Spinal cord (tissue), 10 donors: Measurements from ENCODE around the gene ARHGEF6. TPM values are rescaled to one million over a fixed set of nuclear protein-coding genes. Genes with fewer than 3 reads are reported as not detected.

Experiments
- DNase-seq, 6 donors: peaks; one replicate each; pipeline versions ENCODE4 v3.0.0 to v3.0.0-alpha.2; 2013 to 2015; ENCODE audit warnings: low spot score in 6 of 6, low read depth in 4 of 6
- H3K27ac ChIP-seq: one replicate; pipeline ENCODE4 v1.5.1; 2013; ENCODE audit warnings: low read depth, low read length, control low read depth
- H3K27me3 ChIP-seq: one replicate; pipeline ENCODE4 v1.6.1; 2013; ENCODE audit warnings: low read length; ENCODE audit not compliant: control insufficient read depth, insufficient read depth
- H3K36me3 ChIP-seq: one replicate; pipeline ENCODE4 v1.6.1; 2013; ENCODE audit warnings: low read length; ENCODE audit not compliant: control insufficient read depth, insufficient read depth
- H3K4me1 ChIP-seq: one replicate; pipeline ENCODE4 v1.6.1; 2013; ENCODE audit warnings: low read length; ENCODE audit not compliant: control insufficient read depth, insufficient read depth
- H3K4me3 ChIP-seq: one replicate; pipeline ENCODE4 v1.5.1; 2013; ENCODE audit warnings: low read depth, low read length, control low read depth
- H3K9me3 ChIP-seq: one replicate; pipeline ENCODE4 v1.6.1; 2013; ENCODE audit warnings: low read length; ENCODE audit not compliant: control insufficient read depth, insufficient read depth
- WGBS: methylation state at CpG from one replicate; pipeline ENCODE4 v1.1.5; 2013; ENCODE audit warnings: missing lambda C conversion rate; ENCODE audit not compliant: insufficient coverage; 5-methylcytosine and 5-hydroxymethylcytosine counted together
- polyA plus RNA-seq, 2 donors: library from polyadenylated mRNA; unstranded; fragments of 120-200 nt; gene quantifications; one replicate each; pipeline ENCODE4 v1.2.1, GENCODE V29; 2013; ENCODE audit not compliant: insufficient read length in 2 of 2
- total RNA-seq, 2 donors: library from RNA; depleted of rRNA in 1 of 2; stranded (reverse); fragments of 120-200 nt in 1 of 2; fragments of >200 nt in 1 of 2; gene quantifications; one replicate each; pipeline versions ENCODE4 v1.2.3 to v1.2.4, GENCODE V29; 2013 to 2014
- donor health status: healthy.

Gene ARHGEF6
- total and polyA plus RNA-seq, 4 donors: 34.3 to 70.2 (median 49.6) TPM

GRCh38 chrX:136687457-136687856, 93.3 kb downstream of the ARHGEF6 start:
- peaks cover 3% of the 10 kb centered on the region for H3K27me3 ChIP-seq
- WGBS: no CpG with 5 or more reads among the region's 1 CpG
- no peak overlapping the region for H3K4me3 ChIP-seq
- no peak for DNase-seq
- H3K27ac ChIP-seq: no peak overlapping the region
- H3K4me1 ChIP-seq: no peaks in the 10 kb centered on the region
- H3K9me3 ChIP-seq: no peaks in the 10 kb centered on the region
- H3K36me3 ChIP-seq: no peaks in the 10 kb centered on the region

GRCh38 chrX:136684120-136684519, 96.6 kb downstream of the ARHGEF6 start:
- no peak for DNase-seq
- 64% methylated on average over 4 of the region's 5 CpGs for WGBS

GRCh38 chrX:136679531-136679930, 101.2 kb downstream of the ARHGEF6 start:
- Histone ChIP-seq H3K27ac (no peak overlapping the region), H3K36me3 (no peaks in the 10 kb centered on the region), H3K4me3 (no peak overlapping the region), H3K4me1 (no peaks in the 10 kb centered on the region), H3K9me3 (no peaks in the 10 kb centered on the region), H3K27me3 (peaks cover 2% of the 10 kb centered on the region)
- 32% methylated on average over 5 of the region's 6 CpGs for WGBS
- DNase-seq: peak in 2 of 6 donors; percentile 10 to 38

More at GRCh38 chrX:136684120-136684519, 96.6 kb downstream of the ARHGEF6 start:
- Histone ChIP-seq H3K4me1 (no peaks in the 10 kb centered on the region), H3K36me3 (no peaks in the 10 kb centered on the region), H3K27me3 (no peaks in the 10 kb centered on the region), H3K9me3 (no peaks in the 10 kb centered on the region), H3K4me3 (no peak overlapping the region), H3K27ac (no peak overlapping the region)

GRCh38 chrX:136674270-136674985, 106.3 kb downstream of the ARHGEF6 start:
- no peak for DNase-seq
- Histone ChIP-seq H3K4me3 (no peak overlapping the region), H3K4me1 (no peaks in the 10 kb centered on the region), H3K27ac (no peak overlapping the region), H3K36me3 (peaks cover 3% of the 10 kb centered on the region), H3K9me3 (no peaks in the 10 kb centered on the region), H3K27me3 (peaks cover 2% of the 10 kb centered on the region)
- 90% methylated on average over 1 of the region's 5 CpGs for WGBS

- no peak for DNase-seq
- H3K9me3 ChIP-seq: no peaks in the 10 kb centered on the region
- H3K27ac ChIP-seq: no peak overlapping the region
- H3K27me3 ChIP-seq: peaks cover 2% of the 10 kb centered on the region
- H3K36me3 ChIP-seq: peaks cover 3% of the 10 kb centered on the region
- H3K4me1 ChIP-seq: no peaks in the 10 kb centered on the region
- WGBS: 67% methylated on average over 1 of the region's 3 CpGs
- H3K4me3 ChIP-seq: no peak overlapping the region
Observed at GRCh38 chrX:136671006-136671610, 109.6 kb downstream of the ARHGEF6 start.

GRCh38 chrX:136667446-136668168, 113.1 kb downstream of the ARHGEF6 start:
- no peak for DNase-seq
- H3K27me3 ChIP-seq: no peaks in the 10 kb centered on the region
- H3K36me3 ChIP-seq: no peaks in the 10 kb centered on the region
- peaks cover 4% of the 10 kb centered on the region for H3K9me3 ChIP-seq
- no peaks in the 10 kb centered on the region for H3K4me1 ChIP-seq
- H3K4me3 ChIP-seq: no peak overlapping the region
- H3K27ac ChIP-seq: no peak overlapping the region
- 100% methylated on average over 2 of the region's 10 CpGs for WGBS

- DNase-seq: no peak
- Histone ChIP-seq H3K4me3 (no peak overlapping the region), H3K27me3 (no peaks in the 10 kb centered on the region), H3K9me3 (peaks cover 4% of the 10 kb centered on the region), H3K4me1 (no peaks in the 10 kb centered on the region), H3K36me3 (no peaks in the 10 kb centered on the region), H3K27ac (no peak overlapping the region)
- WGBS: 80% methylated on average over 1 of the region's 1 CpG
Observed at GRCh38 chrX:136666088-136666487, 114.6 kb downstream of the ARHGEF6 start.

GRCh38 chrX:136665258-136665900, 115.4 kb downstream of the ARHGEF6 start:
- WGBS: no CpG with 5 or more reads among the region's 6 CpGs

GRCh38 chrX:136662976-136663375, 117.8 kb downstream of the ARHGEF6 start:
- peaks cover 4% of the 10 kb centered on the region for H3K9me3 ChIP-seq
- no peaks in the 10 kb centered on the region for H3K4me1 ChIP-seq
- no peaks in the 10 kb centered on the region for H3K27me3 ChIP-seq
- H3K4me3 ChIP-seq: no peak overlapping the region
- no peak overlapping the region for H3K27ac ChIP-seq
- WGBS: no CpG with 5 or more reads among the region's 1 CpG
- no peaks in the 10 kb centered on the region for H3K36me3 ChIP-seq
- DNase-seq: no peak

More at GRCh38 chrX:136665258-136665900, 115.4 kb downstream of the ARHGEF6 start:
- Histone ChIP-seq H3K27ac (no peak overlapping the region), H3K4me3 (no peak overlapping the region), H3K27me3 (no peaks in the 10 kb centered on the region), H3K4me1 (no peaks in the 10 kb centered on the region), H3K9me3 (peaks cover 4% of the 10 kb centered on the region), H3K36me3 (no peaks in the 10 kb centered on the region)
- DNase-seq: no peak
